DND-41 (cell line): ENCODE data around the gene CREB3L2.

Experiments used
- ATAC-seq: fragments of 200-7000 bp; cut with Tn5 transposase; 3 replicates; pipeline ENCODE4 v1.9.1; 2021; ENCODE audit warnings: low read depth; ENCODE audit not compliant: insufficient read depth
- DNase-seq: peaks from one replicate; pipeline ENCODE4 v3.0.0-alpha.2; 2020
- H2AFZ ChIP-seq: 2 replicates; pipeline ENCODE4 v1.6.0; 2012; ENCODE audit warnings: low read depth, low read length
- H3K27ac ChIP-seq: 2 replicates; pipeline ENCODE4 v1.5.1; 2012; ENCODE audit warnings: low read length, inconsistent platforms
- H3K27me3 ChIP-seq: fragments of 200-600 bp; sonication (generic); 2 replicates; pipeline ENCODE4 v1.6.0; 2012; ENCODE audit warnings: low read length, mild to moderate bottlenecking, inconsistent platforms; ENCODE audit not compliant: insufficient read depth, poor library complexity
- H3K36me3 ChIP-seq: 2 replicates; pipeline ENCODE4 v1.5.1; 2012; ENCODE audit warnings: low read length, inconsistent platforms; ENCODE audit not compliant: insufficient read depth
- H3K4me1 ChIP-seq: 2 replicates; pipeline ENCODE4 v1.5.1; 2012; ENCODE audit warnings: mild to moderate bottlenecking, low read length; ENCODE audit not compliant: insufficient read depth
- H3K4me2 ChIP-seq: 2 replicates; pipeline ENCODE4 v1.6.0; 2012; ENCODE audit warnings: mild to moderate bottlenecking, moderate library complexity, low read length, inconsistent platforms; ENCODE audit not compliant: insufficient read depth
- H3K4me3 ChIP-seq, 2 experiments: fragments of 200-600 bp in 1 of 2; shearing (Covaris generic) in 1 of 2; 2 replicates each; pipeline ENCODE4 v1.5.1; 2012 to 2016; ENCODE audit warnings: inconsistent platforms in 2 of 2, low read length in 2 of 2, mild to moderate bottlenecking in 2 of 2, low read depth in 1 of 2, moderate library complexity in 1 of 2
- H3K79me2 ChIP-seq: 2 replicates; pipeline ENCODE4 v1.6.0; 2012; ENCODE audit warnings: low read length, inconsistent platforms; ENCODE audit not compliant: insufficient read depth
- H3K9ac ChIP-seq: 2 replicates; pipeline ENCODE4 v1.6.0; 2012; ENCODE audit warnings: low read depth, mild to moderate bottlenecking, inconsistent platforms, low read length, moderate library complexity
- H3K9me3 ChIP-seq: 2 replicates; pipeline ENCODE4 v1.5.1; 2012; ENCODE audit warnings: low read length, moderate library complexity, mild to moderate bottlenecking, inconsistent platforms; ENCODE audit not compliant: insufficient read depth, severe bottlenecking
- H4K20me1 ChIP-seq: 2 replicates; pipeline ENCODE4 v1.6.0; 2012; ENCODE audit warnings: low read length; ENCODE audit not compliant: insufficient read depth
- CTCF ChIP-seq: IDR thresholded peaks from 2 replicates; pipeline ENCODE4 v1.5.1; 2012; ENCODE audit warnings: borderline replicate concordance, low read length, moderate library complexity, mild to moderate bottlenecking; ENCODE audit not compliant: poor library complexity, severe bottlenecking; ENCODE audit errors: extremely low read depth
- EZH2 ChIP-seq: IDR thresholded peaks from 3 replicates; pipeline ENCODE4 v1.6.1; 2012; ENCODE audit warnings: borderline replicate concordance, low read depth, mild to moderate bottlenecking, moderate library complexity, low read length, inconsistent platforms; ENCODE audit not compliant: severe bottlenecking

CREB3L2 gene

GRCh38 chr7:137862358-137862757, 139.5 kb downstream of the CREB3L2 start:
- DNase-seq (no peak), ATAC-seq (no peak)
- H3K4me2 ChIP-seq = no peak overlapping the region
- H3K36me3 ChIP-seq = no peaks in the 10 kb centered on the region
- no peak for TF ChIP-seq EZH2
- TF ChIP-seq CTCF = no peak
- no peak overlapping the region for H3K9ac ChIP-seq
- H3K27me3 ChIP-seq = no peaks in the 10 kb centered on the region
- H3K27ac ChIP-seq = no peak overlapping the region
- H3K9me3 ChIP-seq = peaks cover 12% of the 10 kb centered on the region
- no peaks in the 10 kb centered on the region for H4K20me1 ChIP-seq
- no peak overlapping the region for H2AFZ ChIP-seq
- H3K4me3 ChIP-seq = no peak overlapping the region
- no peaks in the 10 kb centered on the region for H3K79me2 ChIP-seq
- H3K4me1 ChIP-seq = no peaks in the 10 kb centered on the region

GRCh38 chr7:137860542-137860941, 141.3 kb downstream of the CREB3L2 start:
- Histone ChIP-seq H3K4me1 (no peaks in the 10 kb centered on the region), H3K9me3 (peaks cover under 1% of the 10 kb centered on the region), H3K79me2 (no peaks in the 10 kb centered on the region), H2AFZ (no peak overlapping the region), H3K9ac (no peak overlapping the region), H3K4me3 (no peak overlapping the region), H3K4me2 (no peak overlapping the region), H3K36me3 (no peaks in the 10 kb centered on the region), H4K20me1 (no peaks in the 10 kb centered on the region), H3K27me3 (no peaks in the 10 kb centered on the region), H3K27ac (no peak overlapping the region)
- no peak for ATAC-seq
- TF ChIP-seq EZH2 (no peak), CTCF (no peak)
- no peak for DNase-seq

GRCh38 chr7:137853053-137853452, 148.8 kb downstream of the CREB3L2 start:
- no peaks in the 10 kb centered on the region for H3K79me2 ChIP-seq
- no peaks in the 10 kb centered on the region for H3K27me3 ChIP-seq
- H3K4me1 ChIP-seq = no peaks in the 10 kb centered on the region
- no peak overlapping the region for H3K27ac ChIP-seq
- no peaks in the 10 kb centered on the region for H3K36me3 ChIP-seq
- DNase-seq (no peak), ATAC-seq (no peak)
- no peak overlapping the region for H3K4me3 ChIP-seq
- no peak overlapping the region for H3K9ac ChIP-seq
- H2AFZ ChIP-seq = no peak overlapping the region
- H3K9me3 ChIP-seq = no peaks in the 10 kb centered on the region
- no peak for TF ChIP-seq CTCF
- TF ChIP-seq EZH2 = no peak
- no peaks in the 10 kb centered on the region for H4K20me1 ChIP-seq
- no peak overlapping the region for H3K4me2 ChIP-seq

- H3K79me2 ChIP-seq = no peaks in the 10 kb centered on the region
- no peak overlapping the region for H3K4me2 ChIP-seq
- TF ChIP-seq CTCF = no peak
- TF ChIP-seq EZH2 = no peak
- H3K27ac ChIP-seq = no peak overlapping the region
- H3K9me3 ChIP-seq = no peaks in the 10 kb centered on the region
- H3K27me3 ChIP-seq = no peaks in the 10 kb centered on the region
- H3K4me3 ChIP-seq = no peak overlapping the region
- DNase-seq (no peak), ATAC-seq (no peak)
- no peaks in the 10 kb centered on the region for H3K4me1 ChIP-seq
- no peaks in the 10 kb centered on the region for H4K20me1 ChIP-seq
- H3K36me3 ChIP-seq = no peaks in the 10 kb centered on the region
- no peak overlapping the region for H3K9ac ChIP-seq
- H2AFZ ChIP-seq = no peak overlapping the region
Observed at GRCh38 chr7:137852108-137852507, 149.8 kb downstream of the CREB3L2 start.
